Ascending aorta (tissue), 2 donors: ENCODE results near the gene THAP12. TPM values are rescaled to one million over a fixed set of nuclear protein-coding genes. Genes with fewer than 3 reads are reported as not detected.
A peak's percentile ranks its signal among the peaks of the same experiment; 100 is the strongest.
"Not testable (repeated sequence)": the region's sequence is repeated elsewhere in the genome, so short reads cannot be mapped to it uniquely, and the experiment has no call there.

ENCODE experiments used
- DNase-seq, 2 donors: peaks; one replicate each; pipeline ENCODE4 v3.0.0-alpha.2; 2019; ENCODE audit warnings: low spot score in 2 of 2
- H3K27ac ChIP-seq, 2 donors: fragments of 200-600 bp; sonication (generic); one replicate each; pipeline ENCODE4 v1.5.1; 2016 to 2017; ENCODE audit warnings: mild to moderate bottlenecking in 1 of 2
- H3K27me3 ChIP-seq: fragments of 200-600 bp; sonication (generic); one replicate; pipeline ENCODE4 v1.5.1; 2017
- H3K36me3 ChIP-seq, 2 donors: fragments of 200-600 bp; sonication (generic); one replicate each; pipeline ENCODE4 v1.5.1; 2016
- H3K4me1 ChIP-seq, 2 donors: fragments of 200-600 bp; sonication (generic); one replicate each; pipeline ENCODE4 v1.5.1; 2016 to 2017; ENCODE audit warnings: mild to moderate bottlenecking in 1 of 2
- H3K4me3 ChIP-seq, 2 donors: fragments of 200-600 bp; sonication (generic); one replicate each; pipeline ENCODE4 v1.5.1; 2016 to 2017; ENCODE audit warnings: mild to moderate bottlenecking in 1 of 2
- H3K9me3 ChIP-seq, 2 donors: fragments of 200-600 bp; sonication (generic); one replicate each; pipeline ENCODE4 v1.5.1; 2016
- intact Hi-C: fragments of 100-400 bp; cut with DNase I; formaldehyde crosslinking; loops from one replicate; pipeline ENCODE4 v1.15.1; 2023
- total RNA-seq: library from RNA; depleted of rRNA; stranded (reverse); fragments of >200 nt; gene quantifications from one replicate; pipeline ENCODE4 v1.1.0, GENCODE V29; 2016
- TF ChIP-seq, protein P1 (sequence below), 3 experiments: fragments of 200-600 bp in 2 of 3; fragments of 450-650 bp in 1 of 3; sonication (generic) in 2 of 3; IDR thresholded peaks; one replicate each; pipeline ENCODE4 v1.5.1; 2016 to 2019; ENCODE audit warnings: antibody characterized with exemption in 3 of 3, mild to moderate bottlenecking in 1 of 3, moderate library complexity in 1 of 3

Gene THAP12
- total RNA-seq, 1 donor from 2014 or later: 12.7 TPM

DNA sequence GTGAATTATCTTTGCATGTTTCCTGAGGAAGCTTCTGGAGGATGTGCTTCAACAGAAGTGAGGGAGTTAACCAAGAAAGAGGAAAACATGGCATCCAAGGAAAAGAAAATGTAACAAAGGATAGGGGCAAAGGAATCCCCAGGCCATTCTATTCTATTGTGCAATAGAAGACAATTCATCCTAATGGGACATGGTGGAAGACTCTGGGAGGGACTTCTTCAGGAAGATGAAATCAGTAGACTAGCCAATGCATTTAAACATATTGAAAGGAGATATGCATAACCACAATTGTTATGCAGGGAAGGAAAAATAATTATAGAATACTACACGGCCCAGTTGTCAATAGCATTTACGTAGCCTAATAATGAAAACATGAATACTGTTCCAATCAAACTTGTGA is 55.7 kb downstream of the THAP12 start:
- no peak overlapping the region for H3K4me3 ChIP-seq
- DNase-seq: no peak
- no peaks in the 10 kb centered on the region for H3K4me1 ChIP-seq
- H3K27ac ChIP-seq: no peak overlapping the region
- no peaks in the 10 kb centered on the region for H3K27me3 ChIP-seq
- H3K9me3 ChIP-seq: no peaks in the 10 kb centered on the region
- TF ChIP-seq, protein P1, sequence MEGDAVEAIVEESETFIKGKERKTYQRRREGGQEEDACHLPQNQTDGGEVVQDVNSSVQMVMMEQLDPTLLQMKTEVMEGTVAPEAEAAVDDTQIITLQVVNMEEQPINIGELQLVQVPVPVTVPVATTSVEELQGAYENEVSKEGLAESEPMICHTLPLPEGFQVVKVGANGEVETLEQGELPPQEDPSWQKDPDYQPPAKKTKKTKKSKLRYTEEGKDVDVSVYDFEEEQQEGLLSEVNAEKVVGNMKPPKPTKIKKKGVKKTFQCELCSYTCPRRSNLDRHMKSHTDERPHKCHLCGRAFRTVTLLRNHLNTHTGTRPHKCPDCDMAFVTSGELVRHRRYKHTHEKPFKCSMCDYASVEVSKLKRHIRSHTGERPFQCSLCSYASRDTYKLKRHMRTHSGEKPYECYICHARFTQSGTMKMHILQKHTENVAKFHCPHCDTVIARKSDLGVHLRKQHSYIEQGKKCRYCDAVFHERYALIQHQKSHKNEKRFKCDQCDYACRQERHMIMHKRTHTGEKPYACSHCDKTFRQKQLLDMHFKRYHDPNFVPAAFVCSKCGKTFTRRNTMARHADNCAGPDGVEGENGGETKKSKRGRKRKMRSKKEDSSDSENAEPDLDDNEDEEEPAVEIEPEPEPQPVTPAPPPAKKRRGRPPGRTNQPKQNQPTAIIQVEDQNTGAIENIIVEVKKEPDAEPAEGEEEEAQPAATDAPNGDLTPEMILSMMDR (IDR thresholded peaks at IDR 0.05): no peak
- intact Hi-C loops: loop anchor here (10.0 kb wide), 1 partner anchor 520 kb away; no protein-coding TSS in a partner anchor
- no peaks in the 10 kb centered on the region for H3K36me3 ChIP-seq

DNA sequence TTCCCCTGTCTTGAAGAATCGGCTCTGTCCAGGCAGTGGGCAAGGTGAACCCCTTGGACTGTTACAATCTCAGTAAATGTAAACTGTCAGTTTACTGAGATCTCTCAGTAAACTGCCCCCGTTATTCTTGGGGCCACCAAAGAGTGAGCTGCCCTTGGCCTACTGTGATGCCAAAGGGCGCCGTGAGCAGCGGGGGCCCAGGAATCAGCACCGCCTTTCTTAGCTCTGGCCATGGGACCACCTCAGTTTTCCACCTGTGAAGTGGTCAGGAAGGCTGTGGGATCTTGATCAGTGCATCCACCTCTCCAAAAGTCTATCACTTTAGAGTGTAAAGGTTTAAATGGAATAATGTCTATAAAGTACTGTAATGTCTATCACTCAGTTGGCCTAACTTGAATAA is 57.1 kb downstream of the THAP12 start:
- TF ChIP-seq, protein P1 (IDR thresholded peaks at IDR 0.05): no peak
- intact Hi-C loops: loop anchor here (10.0 kb wide), 1 partner anchor 519 kb away; no protein-coding TSS in a partner anchor
- DNase-seq: no peak

DNA sequence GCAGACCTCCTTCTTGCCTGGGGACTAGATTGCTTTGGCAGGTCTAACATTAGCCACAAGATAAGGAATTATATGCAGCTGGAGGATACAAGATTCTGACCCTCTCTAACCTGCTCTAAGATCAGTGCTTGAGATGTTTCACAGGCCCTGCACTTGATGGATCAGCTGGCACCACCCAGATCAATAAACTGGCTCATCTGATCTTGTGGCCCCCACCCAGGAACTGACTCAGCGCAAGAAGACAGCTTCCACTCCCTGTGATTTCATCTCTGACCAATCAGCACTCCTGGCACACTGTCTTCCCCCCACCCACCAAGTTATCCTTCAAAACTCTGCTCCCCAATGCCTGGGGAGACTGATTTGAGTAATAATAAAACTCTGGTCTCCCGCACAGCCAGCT is 57.6 kb downstream of the THAP12 start:
- H3K4me1 ChIP-seq, H3K9me3 ChIP-seq, DNase-seq, H3K4me3 ChIP-seq, H3K27ac ChIP-seq, H3K36me3 ChIP-seq, H3K27me3 ChIP-seq: not testable (repeated sequence)
- intact Hi-C loops: loop anchor here (10.0 kb wide), 1 partner anchor 519 kb away; no protein-coding TSS in a partner anchor

More for the DNA sequence above, 57.1 kb downstream of the THAP12 start:
- Histone ChIP-seq H3K4me3 (no peak overlapping the region), H3K27me3 (no peaks in the 10 kb centered on the region), H3K9me3 (no peaks in the 10 kb centered on the region), H3K36me3 (no peaks in the 10 kb centered on the region), H3K27ac (no peak overlapping the region), H3K4me1 (no peaks in the 10 kb centered on the region)

DNA sequence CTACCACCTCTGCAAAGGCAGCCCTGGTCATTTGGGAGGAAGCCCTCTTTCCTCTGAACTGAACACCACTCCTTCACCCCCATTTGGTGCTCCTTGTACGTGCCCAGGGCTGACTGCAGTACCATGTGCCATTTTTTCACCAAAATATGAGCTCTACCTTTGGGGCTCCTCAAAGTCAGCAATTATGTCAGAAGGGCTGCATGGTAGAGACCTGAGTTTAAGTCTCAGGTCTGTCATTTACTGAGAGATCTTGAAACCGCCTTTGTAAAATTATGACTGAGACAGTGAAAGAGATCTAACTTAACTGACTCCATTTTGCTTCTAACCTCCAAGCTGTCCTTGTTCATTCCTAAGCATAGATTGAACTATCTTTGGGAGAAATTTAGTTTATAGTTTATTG is 58.0 kb downstream of the THAP12 start:
- H3K36me3 ChIP-seq: no peaks in the 10 kb centered on the region
- H3K27ac ChIP-seq: no peak overlapping the region
- H3K4me3 ChIP-seq: no peak overlapping the region
- H3K27me3 ChIP-seq: no peaks in the 10 kb centered on the region
- TF ChIP-seq, protein P1 (IDR thresholded peaks at IDR 0.05): no peak
- H3K9me3 ChIP-seq: no peaks in the 10 kb centered on the region
- intact Hi-C loops: loop anchor here (10.0 kb wide), 1 partner anchor 518 kb away; no protein-coding TSS in a partner anchor
- H3K4me1 ChIP-seq: no peaks in the 10 kb centered on the region
- DNase-seq: no peak

DNA sequence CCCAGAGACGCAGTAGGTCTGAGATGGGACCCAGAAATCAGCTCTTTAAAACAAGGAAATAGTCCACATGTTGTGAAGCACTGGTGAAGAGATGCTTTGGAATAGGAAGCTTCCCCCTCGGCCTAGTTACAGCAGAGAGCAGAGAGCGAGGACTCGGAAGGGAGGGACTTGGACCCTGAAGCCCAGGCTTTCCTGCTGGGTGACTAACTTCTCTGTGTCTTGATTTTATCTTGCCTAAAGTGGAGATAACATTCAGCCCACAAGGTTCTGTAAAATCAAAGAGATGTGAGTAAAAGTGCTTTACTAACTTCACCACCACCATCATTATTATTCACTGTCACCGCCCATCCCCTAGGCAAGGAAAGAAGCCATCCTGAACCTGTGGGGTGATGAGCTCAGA is 58.4 kb downstream of the THAP12 start:
- no peak overlapping the region for H3K4me3 ChIP-seq
- no peak overlapping the region for H3K27ac ChIP-seq
- no peaks in the 10 kb centered on the region for H3K4me1 ChIP-seq
- no peaks in the 10 kb centered on the region for H3K9me3 ChIP-seq
- no peak for DNase-seq
- H3K27me3 ChIP-seq: no peaks in the 10 kb centered on the region
- no peaks in the 10 kb centered on the region for H3K36me3 ChIP-seq
- intact Hi-C loops: loop anchor here (10.0 kb wide), 1 partner anchor 518 kb away; no protein-coding TSS in a partner anchor
- TF ChIP-seq, protein P1 (IDR thresholded peaks at IDR 0.05): no peak

DNA sequence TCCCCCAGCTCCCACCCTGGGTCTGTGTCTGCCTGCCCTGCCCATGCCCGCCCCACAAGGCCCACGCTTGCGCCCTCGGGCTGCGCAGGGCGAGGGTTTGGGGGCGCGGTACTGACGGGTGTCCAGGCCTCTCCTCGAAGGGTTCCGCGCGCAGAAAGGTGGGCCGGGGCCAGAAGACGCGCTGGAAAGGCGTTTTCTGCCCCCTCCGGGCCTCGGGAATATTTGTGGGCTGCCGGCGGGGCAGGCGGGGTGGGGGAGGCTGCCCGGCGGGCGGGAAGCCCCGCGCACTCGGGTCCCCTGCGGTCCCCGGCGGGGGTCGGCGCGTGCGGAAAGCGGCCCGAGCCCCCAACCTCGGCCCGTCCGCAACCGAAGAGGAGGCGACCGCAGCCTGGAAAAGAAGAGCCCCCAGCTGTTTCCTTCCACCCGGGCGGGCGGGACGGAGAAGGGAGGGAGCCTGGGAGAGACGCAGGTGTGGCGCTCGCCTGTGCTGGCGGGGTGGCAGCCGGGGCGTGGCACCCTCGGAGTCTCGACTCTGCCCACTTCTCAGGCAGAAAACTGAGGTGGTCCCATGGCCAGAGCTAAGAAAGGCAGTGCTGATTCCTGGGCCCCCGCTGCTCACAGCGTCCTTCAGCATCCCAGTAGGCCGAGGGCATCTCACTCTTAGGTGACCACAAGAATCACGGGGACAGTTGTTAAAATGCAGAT is 59.0 kb downstream of the THAP12 start:
- H3K36me3 ChIP-seq: no peaks in the 10 kb centered on the region
- no peaks in the 10 kb centered on the region for H3K9me3 ChIP-seq
- intact Hi-C loops: loop anchor here (10.0 kb wide), 1 partner anchor 517 kb away; no protein-coding TSS in a partner anchor
- H3K4me3 ChIP-seq: peak overlapping the region; percentile 30
- H3K4me1 ChIP-seq: no peaks in the 10 kb centered on the region
- H3K27ac ChIP-seq: no peak overlapping the region
- DNase-seq: no peak
- no peaks in the 10 kb centered on the region for H3K27me3 ChIP-seq
- TF ChIP-seq, protein P1 (IDR thresholded peaks at IDR 0.05): no peak
